ENCODE data around the gene HMGB3. TPM values are rescaled to one million over a fixed set of nuclear protein-coding genes. Genes with fewer than 3 reads are reported as not detected.

HMGB3 gene
- total and polyA plus RNA-seq, 4 donors = 9.2 to 46.7 (median 13.2) TPM

- Histone ChIP-seq H3K36me3 (ENCODE audit: control insufficient read depth in 4 of 4, insufficient read depth in 3 of 4, low read depth in 1 of 4, low read length in 3 of 4) (no peaks in the 10 kb centered on the region), H3K9me3 (ENCODE audit: control insufficient read depth in 4 of 4, low read length in 3 of 4) (no peaks in the 10 kb centered on the region), H3K4me1 (ENCODE audit: control insufficient read depth in 4 of 4, insufficient read depth in 4 of 4, low read length in 3 of 4) (no peaks in the 10 kb centered on the region), H3K27ac (ENCODE audit: low read depth in 1 of 2, low read length in 2 of 2) (no peak overlapping the region), H3K4me3 (ENCODE audit: low read depth in 1 of 3, low read length in 3 of 3) (no peak overlapping the region), H3K27me3 (ENCODE audit: control insufficient read depth in 4 of 4, insufficient read depth in 4 of 4, low read length in 3 of 4) (no peaks in the 10 kb centered on the region), H3K9ac (ENCODE audit: low read depth in 1 of 2, low read length in 2 of 2) (no peak overlapping the region)
- no peak for TF ChIP-seq GABPA (IDR thresholded peaks at IDR 0.05 in 1 of 2, conservative IDR thresholded peaks at IDR 0.05 in 1 of 2)
- no peak for TF ChIP-seq FOXA2 (IDR thresholded peaks at IDR 0.05)
- no peak for TF ChIP-seq ATF3 (IDR thresholded peaks at IDR 0.05)
- no peak for TF ChIP-seq YY1 (IDR thresholded peaks at IDR 0.05)
- TF ChIP-seq NR2F2 (IDR thresholded peaks at IDR 0.05) = no peak
- TF ChIP-seq FOXA1 (IDR thresholded peaks at IDR 0.05) = no peak
- no peak for TF ChIP-seq RAD21 (IDR thresholded peaks at IDR 0.05)
- DNase-seq (ENCODE audit: low spot score) = no peak
- 80% methylated on average over 3 of the region's 3 CpGs for WGBS
Measured at GRCh38 chrX:150944233-150944632, 38.9 kb upstream of the HMGB3 start.

- Histone ChIP-seq H3K27ac (ENCODE audit: low read depth in 1 of 2, low read length in 2 of 2) (no peak overlapping the region), H3K4me3 (ENCODE audit: low read depth in 1 of 3, low read length in 3 of 3) (no peak overlapping the region), H3K4me1 (ENCODE audit: control insufficient read depth in 4 of 4, insufficient read depth in 4 of 4, low read length in 3 of 4) (no peaks in the 10 kb centered on the region), H3K9me3 (ENCODE audit: control insufficient read depth in 4 of 4, low read length in 3 of 4) (peaks cover 0 to 3% (median 0%) of the 10 kb centered on the region in 4 donors), H3K9ac (ENCODE audit: low read depth in 1 of 2, low read length in 2 of 2) (no peak overlapping the region), H3K27me3 (ENCODE audit: control insufficient read depth in 4 of 4, insufficient read depth in 4 of 4, low read length in 3 of 4) (no peaks in the 10 kb centered on the region), H3K36me3 (ENCODE audit: control insufficient read depth in 4 of 4, insufficient read depth in 3 of 4, low read depth in 1 of 4, low read length in 3 of 4) (no peaks in the 10 kb centered on the region)
- DNase-seq (ENCODE audit: low spot score) = peak; percentile 34
- TF ChIP-seq SP1 (IDR thresholded peaks at IDR 0.05) (no peak), GABPA (IDR thresholded peaks at IDR 0.05 in 1 of 2, conservative IDR thresholded peaks at IDR 0.05 in 1 of 2) (no peak), HNF4G (IDR thresholded peaks at IDR 0.05) (no peak), MAX (IDR thresholded peaks at IDR 0.05) (no peak), ATF3 (IDR thresholded peaks at IDR 0.05) (no peak), FOXA1 (IDR thresholded peaks at IDR 0.05) (no peak), ZBTB33 (IDR thresholded peaks at IDR 0.05) (no peak)
- WGBS = 86% methylated on average over 3 of the region's 3 CpGs
Measured at GRCh38 chrX:150954951-150955350, 28.2 kb upstream of the HMGB3 start.

- Histone ChIP-seq H3K27ac (ENCODE audit: low read depth in 1 of 2, low read length in 2 of 2) (no peak overlapping the region), H3K9me3 (ENCODE audit: control insufficient read depth in 4 of 4, low read length in 3 of 4) (peaks cover 0 to 3% (median 0%) of the 10 kb centered on the region in 4 donors), H3K9ac (ENCODE audit: low read depth in 1 of 2, low read length in 2 of 2) (no peak overlapping the region), H3K4me1 (ENCODE audit: control insufficient read depth in 4 of 4, insufficient read depth in 4 of 4, low read length in 3 of 4) (no peaks in the 10 kb centered on the region), H3K27me3 (ENCODE audit: control insufficient read depth in 4 of 4, insufficient read depth in 4 of 4, low read length in 3 of 4) (no peaks in the 10 kb centered on the region), H3K4me3 (ENCODE audit: low read depth in 1 of 3, low read length in 3 of 3) (no peak overlapping the region), H3K36me3 (ENCODE audit: control insufficient read depth in 4 of 4, insufficient read depth in 3 of 4, low read depth in 1 of 4, low read length in 3 of 4) (no peaks in the 10 kb centered on the region)
- TF ChIP-seq NR2F2 (IDR thresholded peaks at IDR 0.05) = no peak
- DNase-seq (ENCODE audit: low spot score) = no peak
- WGBS = 94% methylated on average over 2 of the region's 2 CpGs
Measured at GRCh38 chrX:150955590-150955989, 27.5 kb upstream of the HMGB3 start.

GRCh38 chrX:150958177-150958576 is 25.0 kb upstream of the HMGB3 start:
- WGBS = 86% methylated on average over 1 of the region's 1 CpG
- no peaks in the 10 kb centered on the region for H3K27me3 ChIP-seq (ENCODE audit: control insufficient read depth in 4 of 4, insufficient read depth in 4 of 4, low read length in 3 of 4)
- H3K27ac ChIP-seq (ENCODE audit: low read depth in 1 of 2, low read length in 2 of 2) = no peak overlapping the region
- H3K9ac ChIP-seq (ENCODE audit: low read depth in 1 of 2, low read length in 2 of 2) = no peak overlapping the region
- H3K4me3 ChIP-seq (ENCODE audit: low read depth in 1 of 3, low read length in 3 of 3) = no peak overlapping the region
- H3K36me3 ChIP-seq (ENCODE audit: control insufficient read depth in 4 of 4, insufficient read depth in 3 of 4, low read depth in 1 of 4, low read length in 3 of 4) = no peaks in the 10 kb centered on the region
- TF ChIP-seq FOXA1 (IDR thresholded peaks at IDR 0.05) (no peak), FOXA2 (IDR thresholded peaks at IDR 0.05) (no peak), RXRA (IDR thresholded peaks at IDR 0.05) (no peak), EGR1 (IDR thresholded peaks at IDR 0.05; ENCODE audit: low read depth in 2 of 2) (no peak), CTCF (IDR thresholded peaks at IDR 0.05; ENCODE audit: low read depth, low read length, missing input control) (no peak), SP1 (IDR thresholded peaks at IDR 0.05) (no peak), JUND (IDR thresholded peaks at IDR 0.05) (no peak), YY1 (IDR thresholded peaks at IDR 0.05) (no peak), HNF4G (IDR thresholded peaks at IDR 0.05) (no peak), NR2F2 (IDR thresholded peaks at IDR 0.05) (no peak)
- H3K9me3 ChIP-seq (ENCODE audit: control insufficient read depth in 4 of 4, low read length in 3 of 4) = peaks cover 0 to 3% (median 0%) of the 10 kb centered on the region in 4 donors
- no peak for DNase-seq (ENCODE audit: low spot score)
- H3K4me1 ChIP-seq (ENCODE audit: control insufficient read depth in 4 of 4, insufficient read depth in 4 of 4, low read length in 3 of 4) = no peaks in the 10 kb centered on the region

Measured in liver (tissue), 9 donors.